AG08396 (cell line): ENCODE measurements around the gene PPARGC1A.

Source experiments
- DNase-seq: peaks from one replicate; pipeline ENCODE4 v3.0.0; 2012; ENCODE audit warnings: low spot score, mixed read lengths

PPARGC1A gene

GRCh38 chr4:23844961-23845360, 44.9 kb downstream of the PPARGC1A start:
- DNase-seq = no peak

- DNase-seq = no peak
Observed at GRCh38 chr4:23839279-23839678, 50.6 kb downstream of the PPARGC1A start.

- no peak for DNase-seq
Observed at GRCh38 chr4:23838607-23839006, 51.2 kb downstream of the PPARGC1A start.

GRCh38 chr4:23838131-23838530, 51.7 kb downstream of the PPARGC1A start:
- DNase-seq = no peak

GRCh38 chr4:23837371-23837770, 52.5 kb downstream of the PPARGC1A start:
- DNase-seq = no peak

- no peak for DNase-seq
Observed at GRCh38 chr4:23835774-23836478, 53.9 kb downstream of the PPARGC1A start.

GRCh38 chr4:23828779-23829178, 61.1 kb downstream of the PPARGC1A start:
- DNase-seq = no peak

GRCh38 chr4:23828020-23828715, 61.7 kb downstream of the PPARGC1A start:
- DNase-seq = no peak

GRCh38 chr4:23822181-23822580, 67.7 kb downstream of the PPARGC1A start:
- DNase-seq = no peak

- DNase-seq = peak; percentile 6
Observed at GRCh38 chr4:23819041-23819511, 70.8 kb downstream of the PPARGC1A start.

GRCh38 chr4:23818097-23818885, 71.6 kb downstream of the PPARGC1A start:
- peak; percentile 3 for DNase-seq

GRCh38 chr4:23814996-23815660, 74.7 kb downstream of the PPARGC1A start:
- no peak for DNase-seq

GRCh38 chr4:23814587-23814986, 75.3 kb downstream of the PPARGC1A start:
- no peak for DNase-seq

GRCh38 chr4:23811161-23811560, 78.7 kb downstream of the PPARGC1A start:
- DNase-seq = no peak

- DNase-seq = no peak
Observed at GRCh38 chr4:23805450-23805851, 84.4 kb downstream of the PPARGC1A start.

GRCh38 chr4:23789762-23790161, 100.1 kb downstream of the PPARGC1A start:
- peak; percentile 37 for DNase-seq

GRCh38 chr4:23788460-23788859, 101.4 kb downstream of the PPARGC1A start:
- DNase-seq = no peak

GRCh38 chr4:23788027-23788426, 101.8 kb downstream of the PPARGC1A start:
- DNase-seq = no peak

GRCh38 chr4:23782778-23783437, 106.9 kb downstream of the PPARGC1A start:
- no peak for DNase-seq

GRCh38 chr4:23779839-23780238, 110.0 kb downstream of the PPARGC1A start:
- no peak for DNase-seq

- no peak for DNase-seq
Observed at GRCh38 chr4:23779422-23779821, 110.4 kb downstream of the PPARGC1A start.

GRCh38 chr4:23775694-23776093, 114.2 kb downstream of the PPARGC1A start:
- no peak for DNase-seq
